GM13976 (cell line): ENCODE measurements around the gene ENKD1.

Experiments used
- DNase-seq: peaks from one replicate; pipeline ENCODE4 v3.0.0; 2012; ENCODE audit warnings: low spot score
- CTCF ChIP-seq: IDR thresholded peaks from 2 replicates; pipeline ENCODE4 v1.5.1; 2012; ENCODE audit warnings: borderline replicate concordance, mild to moderate bottlenecking; ENCODE audit not compliant: insufficient read depth; ENCODE audit errors: extremely low read depth, missing control alignments, control extremely low read depth
- in situ Hi-C: fragments of 300-500 bp; cut with MboI; formaldehyde crosslinking; loops from one replicate; pipeline ENCODE4 v1.12.0; 2022; ENCODE audit warnings: low sequenced_read_pairs, mixed read lengths, inconsistent platforms; ENCODE audit not compliant: unreplicated experiment

Gene ENKD1

DNA sequence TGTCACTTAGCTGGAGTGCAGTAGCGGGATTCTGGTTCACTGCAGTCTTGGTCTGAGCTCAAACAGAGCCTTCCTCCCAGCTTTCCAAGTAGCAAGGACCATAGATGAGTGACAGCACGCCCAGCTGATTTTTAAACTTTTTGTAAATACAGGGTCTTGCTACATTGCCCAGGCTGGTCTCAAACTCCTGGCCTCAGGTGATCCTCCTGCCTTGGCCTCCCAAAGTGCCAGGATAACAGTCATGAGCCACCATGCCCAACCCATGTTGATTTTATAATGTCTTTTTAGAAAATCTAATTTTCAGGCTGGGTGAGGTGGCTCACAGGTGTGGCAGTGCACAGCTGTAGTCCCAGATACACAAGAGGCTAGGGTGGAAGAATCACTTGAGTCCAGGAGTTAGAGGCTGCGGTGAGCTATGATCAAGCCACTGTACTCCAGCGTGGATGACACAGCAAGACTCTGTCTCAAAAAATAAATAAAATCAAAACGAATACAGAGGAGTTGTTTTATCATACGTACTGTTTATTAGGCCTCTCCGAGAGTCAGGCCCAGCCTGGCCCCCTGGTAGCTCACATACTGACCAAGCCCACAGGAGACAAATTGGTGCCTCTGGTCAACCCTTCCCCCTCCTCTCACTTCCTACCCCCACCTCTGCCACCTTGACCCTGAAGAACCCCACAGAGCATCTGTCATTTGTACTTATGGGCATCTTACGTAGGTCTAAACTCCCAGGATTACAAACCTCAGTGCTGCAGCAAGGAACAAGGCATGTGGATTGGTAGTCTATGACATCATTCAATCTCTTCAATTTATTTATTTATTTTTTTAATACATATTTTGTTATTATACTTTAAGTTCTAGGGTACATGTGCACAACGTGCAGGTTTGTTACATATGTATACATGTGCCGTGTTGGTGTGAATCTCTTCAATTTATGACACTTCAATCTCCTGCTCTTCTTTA is 13.7 kb upstream of the ENKD1 start:
- TF ChIP-seq CTCF = no peak
- in situ Hi-C loops = loop anchor here (10.0 to 25.0 kb wide), 2 partner anchors 245 to 357 kb away; no protein-coding TSS in a partner anchor
- no peak for DNase-seq

GRCh38 chr16:67678354-67679023 is 11.9 kb upstream of the ENKD1 start:
- no peak for TF ChIP-seq CTCF
- in situ Hi-C loops = loop anchor here (10.0 to 25.0 kb wide), 2 partner anchors 246 to 359 kb away; no protein-coding TSS in a partner anchor
- DNase-seq = no peak

DNA sequence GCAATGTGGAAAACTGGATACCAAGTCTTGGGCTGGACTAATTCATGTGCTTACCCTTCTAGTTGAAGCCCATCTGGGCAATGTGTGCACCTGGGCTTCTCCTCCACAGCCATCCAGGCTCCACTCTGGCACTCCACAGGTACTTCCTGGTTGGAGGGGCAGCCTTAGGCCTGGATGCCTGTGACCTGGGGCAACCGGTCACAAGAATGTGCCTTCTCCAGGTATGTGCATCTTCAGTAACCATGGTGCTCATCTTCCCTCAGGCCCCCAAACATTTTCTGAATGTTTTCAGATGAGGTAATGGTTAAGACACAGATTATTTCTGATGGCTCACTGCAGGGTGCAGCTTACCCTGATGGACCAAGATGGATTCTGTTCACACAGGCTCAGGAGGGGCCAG is 11.2 kb upstream of the ENKD1 start:
- DNase-seq = no peak
- no peak for TF ChIP-seq CTCF
- in situ Hi-C loops = loop anchor here (10.0 to 25.0 kb wide), 2 partner anchors 247 to 360 kb away; no protein-coding TSS in a partner anchor

DNA sequence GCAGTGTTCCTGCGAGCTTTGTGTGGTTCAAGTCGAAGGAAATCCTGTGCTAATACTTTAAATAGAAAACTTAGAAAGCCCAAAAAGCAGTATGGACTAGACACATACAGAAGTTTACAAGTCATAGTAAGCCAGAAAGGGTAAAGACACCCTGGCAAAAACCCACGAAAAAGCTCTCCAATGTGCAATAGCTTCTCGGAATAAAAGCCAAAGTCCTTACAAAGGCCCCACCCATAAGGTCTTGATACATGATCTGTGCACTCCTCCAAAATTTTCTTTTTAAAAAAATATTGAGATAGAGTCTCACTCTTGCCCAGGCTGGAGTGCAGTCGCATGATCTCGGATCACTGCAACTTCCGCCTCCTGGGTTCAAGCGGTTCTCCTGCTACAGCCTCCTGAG is 10.4 kb upstream of the ENKD1 start:
- in situ Hi-C loops = loop anchor here (10.0 to 25.0 kb wide), 2 partner anchors 248 to 360 kb away; no protein-coding TSS in a partner anchor
- no peak for TF ChIP-seq CTCF
- DNase-seq = no peak

GRCh38 chr16:67676516-67676915 is 10.0 kb upstream of the ENKD1 start:
- in situ Hi-C loops = loop anchor here (10.0 to 25.0 kb wide), 2 partner anchors 248 to 361 kb away; no protein-coding TSS in a partner anchor
- peak; percentile 7 for DNase-seq
- no peak for TF ChIP-seq CTCF

- in situ Hi-C loops = loop anchor here (10.0 to 25.0 kb wide), 2 partner anchors 249 to 361 kb away; no protein-coding TSS in a partner anchor
- TF ChIP-seq CTCF = no peak
- no peak for DNase-seq
These were observed 9.4 kb upstream of the ENKD1 start for GRCh38 chr16:67675999-67676398.
